Uterus (tissue), 4 donors: ENCODE results near the gene MYZAP. TPM values are rescaled to one million over a fixed set of nuclear protein-coding genes. Genes with fewer than 3 reads are reported as not detected.
A peak's percentile ranks its signal among the peaks of the same experiment; 100 is the strongest.

Source experiments
- DNase-seq, 2 donors: peaks; one replicate each; pipeline ENCODE4 v3.0.0-alpha.2; 2019 to 2020
- H3K27ac ChIP-seq, 2 donors: fragments of 200-600 bp; sonication (generic); 1 replicate in 1 of 2; 2 replicates in 1 of 2; pipeline ENCODE4 v1.5.1; 2016 to 2018
- H3K27me3 ChIP-seq, 2 donors: fragments of 200-600 bp; sonication (generic); one replicate each; pipeline ENCODE4 v1.5.1; 2018 to 2019; ENCODE audit warnings: control low read depth in 1 of 2
- H3K36me3 ChIP-seq, 2 donors: fragments of 200-600 bp; sonication (generic); one replicate each; pipeline ENCODE4 v1.5.1; 2019; ENCODE audit warnings: control low read depth in 1 of 2
- H3K4me1 ChIP-seq, 2 donors: fragments of 200-600 bp; sonication (generic); one replicate each; pipeline ENCODE4 v1.5.1; 2018 to 2019; ENCODE audit warnings: control low read depth in 1 of 2
- H3K4me3 ChIP-seq, 2 donors: fragments of 200-600 bp; sonication (generic); 1 replicate in 1 of 2; 2 replicates in 1 of 2; pipeline ENCODE4 v1.5.1; 2018 to 2019; ENCODE audit warnings: mild to moderate bottlenecking in 1 of 2
- H3K9me3 ChIP-seq, 2 donors: fragments of 200-600 bp; sonication (generic); one replicate each; pipeline ENCODE4 v1.5.1; 2019; ENCODE audit warnings: control low read depth in 1 of 2
- CTCF ChIP-seq, 4 experiments: fragments of 200-600 bp in 2 of 4; fragments of 450-650 bp in 2 of 4; sonication (generic) in 2 of 4; IDR thresholded peaks; one replicate each; pipeline ENCODE4 v1.5.1; 2016 to 2019; ENCODE audit warnings: antibody characterized with exemption in 4 of 4, mild to moderate bottlenecking in 2 of 4, moderate library complexity in 1 of 4
- POLR2A ChIP-seq, 2 donors: fragments of 450-650 bp; IDR thresholded peaks; one replicate each; pipeline ENCODE4 v1.6.1; 2016; ENCODE audit warnings: antibody characterized with exemption in 2 of 2, mild to moderate bottlenecking in 1 of 2, moderate library complexity in 1 of 2
- intact Hi-C: fragments of 100-400 bp; cut with DNase I; formaldehyde crosslinking; loops from one replicate; pipeline ENCODE4 v1.15.1; 2023; ENCODE audit warnings: low total_unique reads
- total RNA-seq, 4 donors: library from RNA; depleted of rRNA in 3 of 4; stranded (reverse); fragments of >200 nt in 3 of 4; gene quantifications; one replicate each; pipeline versions ENCODE4 v1.1.0 to v1.2.4, GENCODE V29; 2014 to 2023
- donor health status: DM: yes; HTN: yes; CAD: no.

MYZAP gene
- total RNA-seq, 4 donors from 2014 or later: 7.7 to 22.5 (median 18.2) TPM

DNA sequence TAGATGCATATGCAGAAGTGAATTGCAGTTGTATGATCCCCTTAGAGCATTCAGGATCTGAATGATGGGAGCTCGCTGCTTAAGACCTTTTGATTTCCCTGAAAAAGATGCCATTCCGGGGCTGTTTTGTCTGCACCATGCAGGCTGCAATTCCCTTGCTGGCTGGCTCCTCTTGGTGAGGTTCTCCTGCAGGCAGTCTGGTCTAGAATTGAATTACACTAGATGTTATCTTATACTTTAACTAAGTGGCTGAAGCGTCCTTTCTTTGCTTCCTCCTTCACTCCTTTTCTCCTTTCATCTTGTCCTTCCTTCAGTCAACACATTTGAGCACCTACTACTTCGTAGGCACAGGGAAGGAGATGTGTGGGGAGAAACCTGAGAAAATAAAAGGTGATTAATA is 18.6 kb upstream of the MYZAP start:
- Histone ChIP-seq H3K27me3 (no peaks in the 10 kb centered on the region), H3K9me3 (no peaks in the 10 kb centered on the region), H3K4me1 (peaks cover 0 to 4% of the 10 kb centered on the region in 2 donors), H3K27ac (no peak overlapping the region), H3K36me3 (no peaks in the 10 kb centered on the region), H3K4me3 (no peak overlapping the region)
- intact Hi-C loops: no loop called here
- no peak for TF ChIP-seq CTCF (IDR thresholded peaks at IDR 0.05)
- no peak for TF ChIP-seq POLR2A (IDR thresholded peaks at IDR 0.05)
- DNase-seq: no peak

DNA sequence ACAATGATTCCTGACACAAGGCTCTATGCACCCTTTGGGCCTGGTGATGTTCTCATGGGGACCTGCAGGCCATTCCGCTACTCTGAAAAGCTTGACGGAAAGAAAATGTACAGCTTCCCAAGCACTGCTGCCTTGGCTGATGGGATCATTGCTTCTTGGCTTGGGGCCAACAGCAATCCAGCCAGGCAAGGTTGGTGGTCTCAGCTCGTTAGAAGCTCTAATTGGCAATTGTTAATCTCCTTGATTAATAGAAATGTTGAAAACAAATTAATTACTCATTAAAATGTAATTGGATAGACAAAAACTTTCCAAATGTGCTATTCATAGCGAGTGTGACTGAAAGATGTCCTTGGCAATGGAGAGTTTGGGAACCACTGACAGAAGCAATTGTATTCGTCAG is 16.3 kb upstream of the MYZAP start:
- Histone ChIP-seq H3K36me3 (no peaks in the 10 kb centered on the region), H3K4me3 (no peak overlapping the region), H3K4me1 (no peaks in the 10 kb centered on the region), H3K27ac (no peak overlapping the region), H3K9me3 (no peaks in the 10 kb centered on the region), H3K27me3 (no peaks in the 10 kb centered on the region)
- intact Hi-C loops: no loop called here
- TF ChIP-seq CTCF (IDR thresholded peaks at IDR 0.05) (no peak), POLR2A (IDR thresholded peaks at IDR 0.05) (no peak)
- DNase-seq: no peak

GRCh38 chr15:57578288-57578900 is 13.3 kb upstream of the MYZAP start:
- no peak for TF ChIP-seq CTCF (IDR thresholded peaks at IDR 0.05)
- TF ChIP-seq POLR2A (IDR thresholded peaks at IDR 0.05): no peak
- intact Hi-C loops: no loop called here
- DNase-seq: no peak
- H3K27me3 ChIP-seq: no peaks in the 10 kb centered on the region
- no peaks in the 10 kb centered on the region for H3K9me3 ChIP-seq
- no peaks in the 10 kb centered on the region for H3K36me3 ChIP-seq
- H3K27ac ChIP-seq: peak overlapping the region in 1 of 2 donors; percentile 57
- no peak overlapping the region for H3K4me3 ChIP-seq
- no peaks in the 10 kb centered on the region for H3K4me1 ChIP-seq

DNA sequence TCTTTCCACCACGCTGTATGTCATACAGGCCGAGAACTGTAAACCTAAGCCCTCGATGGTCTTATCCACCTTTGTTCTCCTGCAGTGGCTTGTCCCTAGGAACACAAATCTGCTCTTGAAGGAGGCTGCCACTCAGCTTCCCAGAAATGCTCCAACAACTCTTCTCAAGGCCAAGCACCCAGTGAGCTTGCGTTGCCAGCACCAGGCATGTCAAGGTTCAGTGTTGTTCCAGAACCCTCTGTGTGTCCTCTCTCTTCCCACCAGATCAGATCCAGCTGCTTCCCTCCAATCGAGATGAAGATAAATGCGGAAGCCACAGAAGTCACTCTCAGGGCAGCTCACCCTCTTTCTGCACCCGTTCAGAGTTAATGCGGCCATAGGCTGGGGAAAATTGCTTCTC is 11.3 kb upstream of the MYZAP start:
- Histone ChIP-seq H3K27ac (no peak overlapping the region), H3K4me1 (no peaks in the 10 kb centered on the region), H3K27me3 (no peaks in the 10 kb centered on the region), H3K4me3 (no peak overlapping the region), H3K36me3 (no peaks in the 10 kb centered on the region), H3K9me3 (no peaks in the 10 kb centered on the region)
- no peak for DNase-seq
- TF ChIP-seq POLR2A (IDR thresholded peaks at IDR 0.05): no peak
- intact Hi-C loops: no loop called here

GRCh38 chr15:57580866-57581265 is 10.8 kb upstream of the MYZAP start:
- DNase-seq: no peak
- Histone ChIP-seq H3K4me1 (no peaks in the 10 kb centered on the region), H3K4me3 (no peak overlapping the region), H3K9me3 (no peaks in the 10 kb centered on the region), H3K27me3 (no peaks in the 10 kb centered on the region), H3K36me3 (no peaks in the 10 kb centered on the region), H3K27ac (no peak overlapping the region)
- TF ChIP-seq POLR2A (IDR thresholded peaks at IDR 0.05) (no peak), CTCF (IDR thresholded peaks at IDR 0.05) (no peak)
- intact Hi-C loops: no loop called here

GRCh38 chr15:57582090-57582489 is 9.6 kb upstream of the MYZAP start:
- Histone ChIP-seq H3K36me3 (no peaks in the 10 kb centered on the region), H3K27ac (no peak overlapping the region), H3K27me3 (no peaks in the 10 kb centered on the region), H3K4me1 (no peaks in the 10 kb centered on the region), H3K9me3 (no peaks in the 10 kb centered on the region), H3K4me3 (no peak overlapping the region)
- DNase-seq: no peak
- TF ChIP-seq POLR2A (IDR thresholded peaks at IDR 0.05): no peak
- TF ChIP-seq CTCF (IDR thresholded peaks at IDR 0.05): no peak
- intact Hi-C loops: no loop called here
